Stimulated activated CD4-positive, alpha-beta T cell treated with anti-CD3 and anti-CD28 coated beads, Interleukin-12 subunit alpha, Interleukin-12 subunit beta, amount 100 ng/mL, for 24 hours (primary cell): ENCODE measurements around the gene XPNPEP1.

Source experiments
- DNase-seq, 2 experiments: peaks; one replicate each; pipeline ENCODE4 v3.0.0-alpha.2; 2020; ENCODE audit warnings: low read depth in 2 of 2

XPNPEP1 gene

DNA sequence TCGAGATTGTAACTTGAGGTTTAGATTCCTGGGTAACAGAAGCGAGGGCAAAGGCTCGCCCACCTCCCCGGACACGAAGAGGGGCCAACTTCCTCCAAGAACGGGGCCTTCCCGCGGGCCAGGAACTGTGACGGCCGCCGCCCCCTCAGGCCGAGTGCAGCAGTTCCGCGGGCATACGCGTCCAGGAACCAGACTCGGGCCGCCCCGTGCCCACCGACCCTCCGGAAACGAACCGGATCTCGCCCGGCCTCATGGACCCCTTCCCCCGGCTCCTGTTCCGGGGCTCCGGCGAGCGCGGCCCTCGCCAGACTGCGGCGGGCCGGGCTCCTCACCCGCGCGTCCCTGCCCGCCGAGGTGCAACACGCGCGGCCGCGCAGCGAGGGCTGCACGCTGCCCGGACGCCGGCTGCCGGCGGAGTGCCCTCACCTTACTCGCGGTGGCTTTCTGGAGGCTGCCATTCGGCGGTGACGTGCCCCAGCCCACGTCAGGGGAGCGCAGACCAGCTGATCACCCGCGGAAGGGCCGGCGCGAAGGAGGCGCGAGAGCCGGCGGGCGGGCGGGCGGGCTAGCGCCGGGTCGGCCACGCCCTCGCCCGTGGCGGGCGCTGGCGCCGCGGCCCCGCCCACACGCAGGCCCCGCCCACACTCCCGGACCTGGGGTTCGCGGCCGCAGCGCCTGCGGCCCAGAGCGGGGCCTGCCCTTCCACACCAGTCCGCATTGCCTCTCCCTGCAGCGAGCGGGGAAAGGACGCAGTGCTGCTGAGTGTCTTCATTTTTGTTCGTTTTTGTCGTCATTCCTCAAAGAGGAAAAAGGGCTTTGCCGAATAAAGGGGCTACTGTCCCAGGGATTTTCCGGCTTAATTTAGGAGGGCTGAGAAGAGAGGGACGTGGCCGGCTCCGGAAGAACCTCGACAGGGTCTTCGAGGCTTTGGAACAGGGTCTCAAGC is at the start of gene XPNPEP1:
Gene XPNPEP1 (minus strand): TSS at position 536 of the 946 bp plus-strand sequence. CDS start 78 bp downstream, at position 458.
- peak; percentile 53 to 73 for DNase-seq

DNA sequence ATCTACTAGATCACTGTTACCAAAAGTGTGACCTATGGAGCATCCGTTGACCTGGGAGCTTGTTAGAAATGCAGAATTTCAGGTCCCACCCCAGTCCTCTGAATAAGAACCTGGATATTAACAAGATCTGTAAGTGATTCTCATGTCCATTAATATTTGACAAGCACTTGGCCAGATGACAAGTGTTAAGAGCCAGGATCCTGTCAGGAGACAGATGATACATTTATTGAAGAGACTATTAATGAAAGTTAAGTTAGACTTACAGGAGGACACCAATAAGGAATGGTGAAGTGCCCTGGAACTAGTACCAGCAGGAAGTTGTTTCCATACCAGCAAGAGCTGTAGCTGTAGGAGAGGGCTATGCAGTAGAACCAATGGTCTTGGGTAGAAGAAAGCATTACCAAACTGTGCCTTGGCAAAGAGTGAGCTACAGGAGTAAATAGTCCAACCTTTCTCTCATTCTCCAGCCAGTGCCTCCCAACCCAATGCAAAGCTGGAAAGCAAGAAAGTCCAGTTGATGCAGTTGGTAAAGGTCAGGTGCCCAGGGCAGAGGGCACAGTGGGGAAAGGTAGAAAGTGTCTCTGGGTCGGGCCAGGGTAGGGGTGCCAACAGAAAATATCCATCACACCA is 49.2 kb upstream of the XPNPEP1 start:
- DNase-seq = no peak

DNA sequence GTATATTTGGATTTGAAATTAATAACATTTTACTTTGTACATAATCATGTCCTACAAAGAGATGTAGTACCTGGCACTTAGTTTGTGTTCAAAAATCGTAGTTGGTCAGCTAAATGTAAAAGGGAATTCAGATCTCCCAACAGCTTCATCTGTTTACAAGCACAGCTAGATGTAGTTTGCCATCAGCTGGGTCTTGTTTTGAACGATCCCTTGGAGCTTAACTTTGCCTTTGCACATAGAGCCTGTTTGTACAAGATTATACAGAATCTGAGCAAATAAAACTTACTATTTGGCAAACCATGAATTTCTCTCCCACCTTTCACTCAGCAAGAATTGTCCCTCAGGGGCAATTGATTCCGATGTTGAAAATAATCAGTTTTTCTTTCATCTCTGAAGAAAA is 48.3 kb upstream of the XPNPEP1 start:
- no peak for DNase-seq

DNA sequence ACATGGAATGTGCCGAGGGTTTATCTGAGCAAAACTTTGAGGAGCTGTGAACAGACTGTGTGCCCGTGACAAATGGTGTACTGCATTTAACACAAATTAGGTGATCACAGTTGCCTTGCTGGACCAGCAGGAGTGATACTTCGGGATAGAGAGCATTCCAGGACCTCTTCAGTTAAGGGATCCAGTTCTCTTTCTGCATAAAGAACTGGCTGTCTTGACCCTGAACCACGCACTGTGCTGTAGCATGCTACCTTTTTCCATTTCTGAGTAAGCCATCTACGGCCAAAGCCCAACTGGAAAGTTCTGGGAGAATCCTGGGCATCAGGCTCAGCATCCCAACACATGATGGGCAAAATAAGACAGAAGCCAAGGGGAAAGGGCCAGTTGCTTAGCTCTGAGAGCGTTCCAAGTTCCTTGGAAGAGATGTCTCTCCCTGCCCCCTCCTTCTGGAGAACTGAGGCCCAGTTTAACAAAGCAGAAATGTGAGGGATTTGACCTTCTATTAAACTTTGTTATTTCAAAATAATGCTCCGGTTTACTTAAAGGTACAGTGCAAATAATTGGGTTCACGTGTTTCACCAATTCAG is 46.5 kb upstream of the XPNPEP1 start:
- no peak for DNase-seq

DNA sequence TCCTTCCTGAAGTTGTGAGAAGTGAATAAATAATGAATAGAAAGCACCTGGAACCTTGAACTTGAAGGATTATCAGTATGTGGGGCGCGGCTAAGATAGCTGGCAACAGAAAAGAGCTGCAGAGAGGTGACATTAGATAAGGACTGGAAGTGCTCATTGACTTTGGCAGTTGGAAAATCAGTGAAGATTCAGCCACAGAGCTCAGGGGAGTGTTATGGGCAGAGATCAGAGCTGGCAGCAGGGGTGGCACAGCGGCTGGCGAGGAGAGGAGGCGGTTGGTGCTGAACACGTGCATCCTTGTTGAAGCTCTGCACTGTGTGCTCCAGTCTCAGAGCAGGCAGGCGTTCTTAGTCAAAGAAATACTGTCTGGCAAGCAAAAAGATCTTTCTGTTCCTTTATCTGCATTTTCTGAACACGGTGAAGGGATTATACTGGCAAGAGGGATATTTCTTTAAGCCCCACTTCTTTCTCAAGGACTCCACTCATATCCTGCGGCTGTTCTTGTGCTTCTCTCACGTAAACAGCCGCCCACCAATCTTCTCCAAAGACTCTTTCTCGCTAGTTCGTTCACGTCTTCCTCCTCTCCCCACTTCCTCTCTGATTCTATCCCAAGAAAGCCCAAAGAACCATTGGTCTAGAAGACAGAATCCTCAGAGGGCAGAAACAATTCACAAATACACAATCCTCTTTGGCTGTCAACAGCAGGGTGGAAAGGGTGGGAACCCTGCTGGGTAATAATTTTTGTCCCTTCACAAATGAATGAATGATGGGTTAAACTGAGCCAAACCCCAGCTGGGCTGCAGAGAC is 45.8 kb upstream of the XPNPEP1 start:
- DNase-seq = no peak

GRCh38 chr10:109967739-109968088 is 44.4 kb upstream of the XPNPEP1 start:
- no peak for DNase-seq

DNA sequence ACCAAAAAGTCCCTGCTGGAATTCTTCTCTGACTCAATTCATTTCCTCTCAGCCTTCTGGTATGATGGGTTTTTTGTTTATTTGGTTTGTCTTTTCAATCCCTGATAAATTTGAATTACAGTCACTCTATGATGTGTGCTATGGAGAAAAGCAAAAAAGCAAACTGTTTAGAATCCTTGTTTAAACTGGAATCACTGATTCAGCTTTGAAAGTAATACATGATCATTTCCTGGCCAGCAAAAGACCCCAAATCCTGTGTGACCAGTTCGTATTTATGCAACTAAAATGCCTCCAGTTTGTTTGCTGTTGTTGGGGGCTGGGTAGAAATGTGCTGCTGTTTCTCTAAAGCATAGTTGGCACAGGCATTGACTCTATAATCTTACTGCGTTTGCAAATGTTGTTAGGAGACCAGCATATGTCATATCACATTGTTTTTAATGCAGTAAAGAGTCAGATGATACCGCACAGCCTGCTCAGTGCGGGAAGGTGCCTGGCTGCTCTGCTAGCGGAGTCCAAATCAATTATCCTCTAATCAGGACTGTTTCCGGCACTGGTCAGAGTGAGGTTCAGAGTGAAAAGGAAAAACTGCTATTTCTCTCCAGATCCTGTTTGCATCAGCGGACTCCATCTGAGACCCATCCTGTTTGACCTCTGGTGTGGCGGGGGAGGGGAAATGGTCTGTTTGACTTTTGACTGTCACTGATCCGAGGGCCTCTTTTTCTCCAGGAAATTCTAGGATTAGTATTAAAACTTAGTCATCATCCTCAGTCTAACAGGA is 43.8 kb upstream of the XPNPEP1 start:
- no peak for DNase-seq

DNA sequence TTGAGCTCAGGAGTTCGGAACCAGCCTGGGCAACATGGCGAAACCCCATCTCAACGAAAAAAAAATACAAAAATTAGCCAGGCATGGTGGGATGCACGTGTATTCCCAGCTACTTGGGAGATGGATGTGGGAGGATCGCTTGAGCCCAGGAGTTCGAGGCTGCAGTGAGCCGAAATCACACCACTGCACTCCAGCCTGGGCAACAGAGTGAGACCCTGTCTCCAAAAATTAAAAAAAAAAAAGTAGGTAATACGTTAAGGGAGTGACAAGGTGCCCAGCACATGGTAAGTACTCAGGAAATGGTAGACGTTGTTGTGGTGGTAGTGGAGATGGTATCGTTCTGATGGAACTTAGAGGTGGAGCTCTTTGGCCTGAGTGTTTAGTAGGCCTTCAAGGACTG is 41.0 kb upstream of the XPNPEP1 start:
- no peak for DNase-seq

DNA sequence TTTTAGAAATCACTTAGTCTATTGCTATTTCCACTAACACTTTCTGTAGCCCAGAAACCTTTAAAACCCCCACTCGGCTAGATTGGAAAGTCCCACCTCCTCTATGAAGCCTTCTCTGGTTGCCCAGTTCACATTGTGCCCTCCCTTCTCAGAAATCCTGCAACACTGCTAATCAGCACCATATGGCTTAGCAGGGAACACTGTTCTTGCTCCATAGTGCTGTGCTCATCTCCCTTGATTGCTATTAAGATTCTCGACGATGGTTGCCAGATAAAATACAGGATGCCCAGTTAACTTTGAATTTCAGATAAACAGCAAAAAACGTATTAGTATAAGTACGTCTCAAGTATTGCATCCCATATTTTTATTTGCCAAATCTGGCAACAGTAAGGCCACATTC is 40.1 kb upstream of the XPNPEP1 start:
- no peak for DNase-seq

DNA sequence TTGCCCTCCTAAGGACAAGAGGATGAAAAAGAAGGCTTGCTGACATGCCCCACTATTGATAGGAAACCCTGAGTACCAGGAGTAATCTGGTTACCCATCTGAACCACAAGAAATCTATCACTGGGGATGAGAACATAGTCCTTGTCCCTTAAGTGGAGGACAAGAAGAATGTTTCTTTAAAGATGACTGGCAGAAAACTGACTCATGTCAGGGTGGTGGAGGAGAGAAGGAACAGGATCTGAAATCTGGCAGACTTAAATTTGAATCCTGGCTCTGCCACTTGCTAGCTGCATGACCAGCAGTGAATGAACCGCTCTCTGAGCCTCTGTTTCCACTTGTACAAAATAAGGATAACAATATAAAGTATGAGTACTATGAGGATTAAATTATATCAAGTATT is 38.9 kb upstream of the XPNPEP1 start:
- no peak for DNase-seq

DNA sequence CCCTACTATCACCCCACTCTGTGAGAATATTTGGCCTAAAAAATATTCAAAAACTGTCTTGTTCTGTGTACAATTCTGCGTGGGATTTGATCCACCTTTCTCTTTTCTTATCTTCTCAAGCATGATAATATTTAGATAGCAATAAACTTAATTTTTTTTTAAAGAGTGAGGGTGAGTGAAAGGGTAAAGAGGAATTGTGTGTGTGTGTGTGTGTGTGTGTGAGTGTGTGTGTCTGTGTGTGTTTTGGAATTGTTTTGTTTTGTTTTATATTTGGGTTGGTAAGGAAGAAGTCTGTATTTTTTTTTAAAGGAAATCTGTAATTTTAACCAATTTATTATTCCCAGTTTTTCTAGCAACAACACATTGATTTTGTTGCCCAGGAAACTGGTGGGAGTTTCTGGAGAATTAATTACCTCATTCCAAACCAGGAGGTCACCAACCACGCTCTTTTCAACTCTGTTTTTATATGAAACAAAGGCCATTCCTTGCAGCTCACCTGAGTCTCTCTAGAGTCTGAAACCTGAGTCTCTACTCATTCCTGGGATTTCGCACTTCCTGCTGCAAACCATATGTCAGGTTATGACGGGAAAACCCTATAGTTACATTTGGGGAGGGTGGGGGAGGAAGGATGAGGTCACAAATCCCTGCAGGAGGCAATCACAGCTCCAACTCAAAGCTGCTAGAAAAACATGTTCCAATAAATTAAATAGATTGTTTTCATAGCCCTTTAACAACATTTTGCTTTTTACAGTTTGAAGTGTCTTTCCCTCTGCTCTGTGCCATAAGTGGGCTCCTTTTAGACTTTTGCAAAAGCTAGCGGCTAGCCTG is 38.1 kb upstream of the XPNPEP1 start:
- no peak for DNase-seq

DNA sequence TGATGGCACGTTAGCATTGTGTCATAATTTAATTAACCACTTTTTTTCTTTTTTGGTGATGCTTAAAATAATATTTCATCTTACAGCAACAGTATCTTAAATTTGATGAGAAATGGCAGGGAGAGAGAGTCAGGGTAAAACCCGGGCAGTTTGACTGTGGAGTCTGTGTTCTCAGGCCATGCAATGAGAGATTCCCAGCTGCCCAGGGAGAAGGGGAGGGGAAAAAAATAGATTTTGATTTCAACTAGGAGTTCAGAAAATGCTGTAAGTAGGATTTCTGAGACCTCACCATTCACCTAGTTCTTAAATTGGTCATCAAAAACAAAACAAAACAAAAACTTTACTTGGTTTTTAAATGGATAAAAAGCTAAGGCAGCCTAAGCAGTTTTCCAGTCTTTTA is 37.4 kb upstream of the XPNPEP1 start:
- no peak for DNase-seq

- no peak for DNase-seq
Observed at GRCh38 chr10:109959259-109960145, 36.2 kb upstream of the XPNPEP1 start.

- no peak for DNase-seq
Observed at GRCh38 chr10:109958059-109958458, 34.7 kb upstream of the XPNPEP1 start.

- no peak for DNase-seq
Observed at GRCh38 chr10:109957092-109957797, 33.9 kb upstream of the XPNPEP1 start.

- no peak for DNase-seq
Observed at GRCh38 chr10:109956454-109957091, 33.3 kb upstream of the XPNPEP1 start.

- no peak for DNase-seq
Observed at GRCh38 chr10:109953766-109954165, 30.5 kb upstream of the XPNPEP1 start.

GRCh38 chr10:109952526-109952925 is 29.2 kb upstream of the XPNPEP1 start:
- DNase-seq = no peak
